K562 (cell line): Measurements from ENCODE around the gene KNTC1. TPM values are rescaled to one million over a fixed set of nuclear protein-coding genes. Genes with fewer than 3 reads are reported as not detected.
A peak's percentile ranks its signal among the peaks of the same experiment; 100 is the strongest.

Experiments
- KDM5B ChIP-seq: fragments of 200-600 bp; sonication (generic); IDR thresholded peaks from 2 replicates; pipeline ENCODE4 v1.6.1; 2012; ENCODE audit warnings: low read depth, mild to moderate bottlenecking, moderate library complexity, low read length, control low read depth, inconsistent platforms; ENCODE audit not compliant: insufficient replicate concordance
- NR1H2 ChIP-seq: sonication (generic); formaldehyde crosslinking; IDR thresholded peaks from 2 replicates; pipeline ENCODE4 v1.4.0; 2020; ENCODE audit warnings: mild to moderate bottlenecking, missing genetic modification reagents
- TEAD2 ChIP-seq: fragments of 450-650 bp; IDR thresholded peaks from 2 replicates; pipeline ENCODE4 v1.6.1; 2016; ENCODE audit warnings: missing genetic modification characterization, control low read depth, missing compliant biosample characterization
- TEAD4 ChIP-seq, 2 experiments: sonication (generic) in 1 of 2; formaldehyde crosslinking in 1 of 2; IDR thresholded peaks; 2 replicates each; pipeline versions ENCODE4 v1.6.1 to v1.8.0; 2012 to 2022; ENCODE audit warnings: borderline replicate concordance in 1 of 2, inconsistent platforms in 1 of 2, low read length in 1 of 2, mild to moderate bottlenecking in 1 of 2, missing genetic modification reagents in 1 of 2
- ZNF41 ChIP-seq: fragments of 250-450 bp; sonication (Bioruptor Pico); conservative IDR thresholded peaks from 2 replicates; pipeline ENCODE4 v1.4.0; 2020; ENCODE audit warnings: mild to moderate bottlenecking
- polyA plus RNA-seq, 8 experiments: library from polyadenylated mRNA; depleted of rRNA in 4 of 8; stranded (reverse) in 5 of 8; unstranded in 3 of 8; fragments of >200 nt; fragmentation: Nextera tagmentation in 2 of 8; fragmentation: Illumina TruSeq in 1 of 8; extraction: Ambion mirVana in 2 of 8; extraction: Trizol in 1 of 8; gene quantifications; 2 replicates each; pipeline versions ENCODE4 v1.2.1 to v1.2.3, GENCODE V29; 2011 to 2014; ENCODE audit warnings: inconsistent platforms in 1 of 8, missing spikeins in 1 of 8
- total RNA-seq, 7 experiments: library from RNA; depleted of rRNA in 6 of 7; stranded (reverse); fragments of >200 nt in 6 of 7; fragmentation: Illumina TruSeq in 2 of 7; extraction: Trizol in 2 of 7; gene quantifications; 2 replicates each; pipeline versions ENCODE4 v1.2.1 to v1.2.3, GENCODE V29; 2011 to 2021; ENCODE audit warnings: low replicate concordance in 1 of 7
- TF ChIP-seq, protein P1 (sequence below): fragments of 450-650 bp; IDR thresholded peaks from 2 replicates; pipeline ENCODE4 v1.7.1; 2018; ENCODE audit warnings: mild to moderate bottlenecking, low read depth; ENCODE audit not compliant: partially characterized antibody
- TF ChIP-seq, protein P2 (sequence below): sonication (generic); formaldehyde crosslinking; IDR thresholded peaks from 2 replicates; pipeline ENCODE4 v1.8.0; 2022; ENCODE audit warnings: mild to moderate bottlenecking, missing genetic modification reagents
- TF ChIP-seq, protein P3 (sequence below): fragments of 450-650 bp; IDR thresholded peaks from 2 replicates; pipeline ENCODE4 v1.6.1; 2017; ENCODE audit warnings: antibody characterized with exemption, mild to moderate bottlenecking
- TF ChIP-seq, protein P4 (sequence below): sonication (generic); formaldehyde crosslinking; IDR thresholded peaks from 2 replicates; pipeline ENCODE4 v1.8.1; 2023; ENCODE audit warnings: mild to moderate bottlenecking, missing genetic modification reagents

KNTC1 gene
- total and polyA plus RNA-seq, 9 of the 15 experiments (the other 6 are each of a cell fraction or from before 2014, with no cell fraction given), result 38.9 to 135 (median 99.6) TPM

DNA sequence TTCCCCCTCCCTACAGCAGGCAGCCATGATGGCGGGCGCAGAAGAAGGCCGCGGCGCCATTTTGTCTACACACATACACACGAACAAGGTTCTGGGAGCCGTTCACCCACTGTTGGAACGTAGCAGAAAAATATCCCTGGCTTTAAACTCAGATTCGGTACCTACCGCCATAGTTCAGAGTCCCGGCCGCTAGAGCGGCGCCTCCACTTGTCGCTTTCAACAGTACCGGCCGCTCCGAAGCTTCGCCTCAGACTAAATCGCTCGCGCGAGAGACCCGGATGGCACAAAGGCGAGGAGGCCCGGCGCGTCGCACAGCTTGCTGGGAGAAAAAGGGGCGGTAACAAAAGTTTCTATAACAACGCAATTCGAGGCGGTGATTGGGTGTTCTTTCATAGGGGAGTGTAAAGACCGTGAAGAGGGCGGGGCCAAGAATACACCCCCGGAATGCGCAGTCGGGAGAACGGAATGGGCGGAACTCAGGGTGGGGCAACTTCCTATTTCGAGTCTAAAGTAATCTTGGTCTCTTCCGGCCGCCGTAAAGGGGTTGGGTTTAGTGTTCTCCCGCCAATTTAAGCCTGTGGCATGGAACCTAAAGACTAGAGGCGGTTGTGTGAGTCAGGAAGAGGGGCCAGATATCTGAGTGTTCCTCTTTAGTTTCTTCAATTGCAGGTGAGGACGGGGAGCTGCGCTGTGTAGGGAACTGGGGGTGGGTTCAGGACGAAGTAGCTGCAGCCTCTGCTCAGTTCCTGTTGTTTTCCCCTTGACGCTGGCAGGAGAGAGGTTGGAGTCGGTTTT is at the start of gene KNTC1, which contains the start of gene RSRC2 (continued):
- TF ChIP-seq, protein P1, sequence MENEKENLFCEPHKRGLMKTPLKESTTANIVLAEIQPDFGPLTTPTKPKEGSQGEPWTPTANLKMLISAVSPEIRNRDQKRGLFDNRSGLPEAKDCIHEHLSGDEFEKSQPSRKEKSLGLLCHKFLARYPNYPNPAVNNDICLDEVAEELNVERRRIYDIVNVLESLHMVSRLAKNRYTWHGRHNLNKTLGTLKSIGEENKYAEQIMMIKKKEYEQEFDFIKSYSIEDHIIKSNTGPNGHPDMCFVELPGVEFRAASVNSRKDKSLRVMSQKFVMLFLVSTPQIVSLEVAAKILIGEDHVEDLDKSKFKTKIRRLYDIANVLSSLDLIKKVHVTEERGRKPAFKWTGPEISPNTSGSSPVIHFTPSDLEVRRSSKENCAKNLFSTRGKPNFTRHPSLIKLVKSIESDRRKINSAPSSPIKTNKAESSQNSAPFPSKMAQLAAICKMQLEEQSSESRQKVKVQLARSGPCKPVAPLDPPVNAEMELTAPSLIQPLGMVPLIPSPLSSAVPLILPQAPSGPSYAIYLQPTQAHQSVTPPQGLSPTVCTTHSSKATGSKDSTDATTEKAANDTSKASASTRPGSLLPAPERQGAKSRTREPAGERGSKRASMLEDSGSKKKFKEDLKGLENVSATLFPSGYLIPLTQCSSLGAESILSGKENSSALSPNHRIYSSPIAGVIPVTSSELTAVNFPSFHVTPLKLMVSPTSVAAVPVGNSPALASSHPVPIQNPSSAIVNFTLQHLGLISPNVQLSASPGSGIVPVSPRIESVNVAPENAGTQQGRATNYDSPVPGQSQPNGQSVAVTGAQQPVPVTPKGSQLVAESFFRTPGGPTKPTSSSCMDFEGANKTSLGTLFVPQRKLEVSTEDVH, result peak; percentile 100
- TF ChIP-seq, protein P2, sequence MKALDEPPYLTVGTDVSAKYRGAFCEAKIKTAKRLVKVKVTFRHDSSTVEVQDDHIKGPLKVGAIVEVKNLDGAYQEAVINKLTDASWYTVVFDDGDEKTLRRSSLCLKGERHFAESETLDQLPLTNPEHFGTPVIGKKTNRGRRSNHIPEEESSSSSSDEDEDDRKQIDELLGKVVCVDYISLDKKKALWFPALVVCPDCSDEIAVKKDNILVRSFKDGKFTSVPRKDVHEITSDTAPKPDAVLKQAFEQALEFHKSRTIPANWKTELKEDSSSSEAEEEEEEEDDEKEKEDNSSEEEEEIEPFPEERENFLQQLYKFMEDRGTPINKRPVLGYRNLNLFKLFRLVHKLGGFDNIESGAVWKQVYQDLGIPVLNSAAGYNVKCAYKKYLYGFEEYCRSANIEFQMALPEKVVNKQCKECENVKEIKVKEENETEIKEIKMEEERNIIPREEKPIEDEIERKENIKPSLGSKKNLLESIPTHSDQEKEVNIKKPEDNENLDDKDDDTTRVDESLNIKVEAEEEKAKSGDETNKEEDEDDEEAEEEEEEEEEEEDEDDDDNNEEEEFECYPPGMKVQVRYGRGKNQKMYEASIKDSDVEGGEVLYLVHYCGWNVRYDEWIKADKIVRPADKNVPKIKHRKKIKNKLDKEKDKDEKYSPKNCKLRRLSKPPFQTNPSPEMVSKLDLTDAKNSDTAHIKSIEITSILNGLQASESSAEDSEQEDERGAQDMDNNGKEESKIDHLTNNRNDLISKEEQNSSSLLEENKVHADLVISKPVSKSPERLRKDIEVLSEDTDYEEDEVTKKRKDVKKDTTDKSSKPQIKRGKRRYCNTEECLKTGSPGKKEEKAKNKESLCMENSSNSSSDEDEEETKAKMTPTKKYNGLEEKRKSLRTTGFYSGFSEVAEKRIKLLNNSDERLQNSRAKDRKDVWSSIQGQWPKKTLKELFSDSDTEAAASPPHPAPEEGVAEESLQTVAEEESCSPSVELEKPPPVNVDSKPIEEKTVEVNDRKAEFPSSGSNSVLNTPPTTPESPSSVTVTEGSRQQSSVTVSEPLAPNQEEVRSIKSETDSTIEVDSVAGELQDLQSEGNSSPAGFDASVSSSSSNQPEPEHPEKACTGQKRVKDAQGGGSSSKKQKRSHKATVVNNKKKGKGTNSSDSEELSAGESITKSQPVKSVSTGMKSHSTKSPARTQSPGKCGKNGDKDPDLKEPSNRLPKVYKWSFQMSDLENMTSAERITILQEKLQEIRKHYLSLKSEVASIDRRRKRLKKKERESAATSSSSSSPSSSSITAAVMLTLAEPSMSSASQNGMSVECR (CRISPR knock-in tag), result peak; percentile 84; the same call in 1 of the 2 replicates
- TF ChIP-seq KDM5B, result peak; percentile 97
- TF ChIP-seq, protein P3, sequence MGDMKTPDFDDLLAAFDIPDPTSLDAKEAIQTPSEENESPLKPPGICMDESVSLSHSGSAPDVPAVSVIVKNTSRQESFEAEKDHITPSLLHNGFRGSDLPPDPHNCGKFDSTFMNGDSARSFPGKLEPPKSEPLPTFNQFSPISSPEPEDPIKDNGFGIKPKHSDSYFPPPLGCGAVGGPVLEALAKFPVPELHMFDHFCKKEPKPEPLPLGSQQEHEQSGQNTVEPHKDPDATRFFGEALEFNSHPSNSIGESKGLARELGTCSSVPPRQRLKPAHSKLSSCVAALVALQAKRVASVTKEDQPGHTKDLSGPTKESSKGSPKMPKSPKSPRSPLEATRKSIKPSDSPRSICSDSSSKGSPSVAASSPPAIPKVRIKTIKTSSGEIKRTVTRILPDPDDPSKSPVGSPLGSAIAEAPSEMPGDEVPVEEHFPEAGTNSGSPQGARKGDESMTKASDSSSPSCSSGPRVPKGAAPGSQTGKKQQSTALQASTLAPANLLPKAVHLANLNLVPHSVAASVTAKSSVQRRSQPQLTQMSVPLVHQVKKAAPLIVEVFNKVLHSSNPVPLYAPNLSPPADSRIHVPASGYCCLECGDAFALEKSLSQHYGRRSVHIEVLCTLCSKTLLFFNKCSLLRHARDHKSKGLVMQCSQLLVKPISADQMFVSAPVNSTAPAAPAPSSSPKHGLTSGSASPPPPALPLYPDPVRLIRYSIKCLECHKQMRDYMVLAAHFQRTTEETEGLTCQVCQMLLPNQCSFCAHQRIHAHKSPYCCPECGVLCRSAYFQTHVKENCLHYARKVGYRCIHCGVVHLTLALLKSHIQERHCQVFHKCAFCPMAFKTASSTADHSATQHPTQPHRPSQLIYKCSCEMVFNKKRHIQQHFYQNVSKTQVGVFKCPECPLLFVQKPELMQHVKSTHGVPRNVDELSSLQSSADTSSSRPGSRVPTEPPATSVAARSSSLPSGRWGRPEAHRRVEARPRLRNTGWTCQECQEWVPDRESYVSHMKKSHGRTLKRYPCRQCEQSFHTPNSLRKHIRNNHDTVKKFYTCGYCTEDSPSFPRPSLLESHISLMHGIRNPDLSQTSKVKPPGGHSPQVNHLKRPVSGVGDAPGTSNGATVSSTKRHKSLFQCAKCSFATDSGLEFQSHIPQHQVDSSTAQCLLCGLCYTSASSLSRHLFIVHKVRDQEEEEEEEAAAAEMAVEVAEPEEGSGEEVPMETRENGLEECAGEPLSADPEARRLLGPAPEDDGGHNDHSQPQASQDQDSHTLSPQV, result peak; percentile 58; the same call in 1 of the 2 replicates
- peak; percentile 85 for TF ChIP-seq TEAD2 (tag)
- 0 out of 2 replicates have a peak, but pooled peaks have one; percentile 41 for TF ChIP-seq ZNF41 (CRISPR knock-in tag)
- peak; percentile 69 for TF ChIP-seq TEAD4 (IDR thresholded peaks at IDR 0.05; ENCODE audit: low read length)
- peak; percentile 91; the same call in 1 of the 2 replicates for TF ChIP-seq TEAD4 (CRISPR knock-in tag; IDR thresholded peaks at IDR 0.05; ENCODE audit: borderline replicate concordance)
- TF ChIP-seq, protein P4, sequence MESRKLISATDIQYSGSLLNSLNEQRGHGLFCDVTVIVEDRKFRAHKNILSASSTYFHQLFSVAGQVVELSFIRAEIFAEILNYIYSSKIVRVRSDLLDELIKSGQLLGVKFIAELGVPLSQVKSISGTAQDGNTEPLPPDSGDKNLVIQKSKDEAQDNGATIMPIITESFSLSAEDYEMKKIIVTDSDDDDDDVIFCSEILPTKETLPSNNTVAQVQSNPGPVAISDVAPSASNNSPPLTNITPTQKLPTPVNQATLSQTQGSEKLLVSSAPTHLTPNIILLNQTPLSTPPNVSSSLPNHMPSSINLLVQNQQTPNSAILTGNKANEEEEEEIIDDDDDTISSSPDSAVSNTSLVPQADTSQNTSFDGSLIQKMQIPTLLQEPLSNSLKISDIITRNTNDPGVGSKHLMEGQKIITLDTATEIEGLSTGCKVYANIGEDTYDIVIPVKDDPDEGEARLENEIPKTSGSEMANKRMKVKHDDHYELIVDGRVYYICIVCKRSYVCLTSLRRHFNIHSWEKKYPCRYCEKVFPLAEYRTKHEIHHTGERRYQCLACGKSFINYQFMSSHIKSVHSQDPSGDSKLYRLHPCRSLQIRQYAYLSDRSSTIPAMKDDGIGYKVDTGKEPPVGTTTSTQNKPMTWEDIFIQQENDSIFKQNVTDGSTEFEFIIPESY (CRISPR knock-in tag), result peak; percentile 61; the same call in 1 of the 2 replicates
- TF ChIP-seq NR1H2 (CRISPR knock-in tag), result 0 out of 2 replicates have a peak, but pooled peaks have one; percentile 21
